Body of pancreas (tissue), 4 donors: Measurements from ENCODE around the gene ZNF24.

Source experiments
- CTCF ChIP-seq, 7 experiments: fragments of 450-650 bp in 4 of 7; fragments of 200-600 bp in 3 of 7; sonication (generic) in 3 of 7; IDR thresholded peaks; one replicate each; pipeline ENCODE4 v1.5.1; 2016 to 2019; ENCODE audit warnings: antibody characterized with exemption in 7 of 7
- POLR2A ChIP-seq, 3 donors: fragments of 450-650 bp; IDR thresholded peaks; one replicate each; pipeline ENCODE4 v1.6.1; 2016; ENCODE audit warnings: antibody characterized with exemption in 3 of 3, mild to moderate bottlenecking in 2 of 3

- TF ChIP-seq CTCF (IDR thresholded peaks at IDR 0.05): no peak
- TF ChIP-seq POLR2A (IDR thresholded peaks at IDR 0.05): no peak
These were observed 59.4 kb downstream of the ZNF24 start for GRCh38 chr18:35284841-35285240.
